Measurements from ENCODE around the gene ARSI. TPM values are rescaled to one million over a fixed set of nuclear protein-coding genes. Genes with fewer than 3 reads are reported as not detected.

The ARSI gene
- polyA plus RNA-seq, 2 of the 4 experiments (the other 2 are of a cell fraction), result 2.9 to 22.0 TPM

GRCh38 chr5:150254363-150254762 lies 48.3 kb downstream of the ARSI start:
- 56% methylated on average over 7 of the region's 7 CpGs for WGBS (ENCODE audit: missing lambda C conversion rate)
- H3K27ac ChIP-seq, result no peak overlapping the region
- ChIA-PET POLR2A (no interaction called here), CTCF (interaction anchor here (1.1 to 3.0 kb wide), 9 partner anchors 9 to 124 kb away, joined by 3 to 9 read pairs (median 4); no protein-coding TSS in a partner anchor)
- no peak overlapping the region for H3K4me3 ChIP-seq
- FAIRE-seq (no peak), DNase-seq (ENCODE audit: low read depth in 1 of 2, low spot score in 1 of 2) (no peak), ATAC-seq (no peak)
- H3K4me1 ChIP-seq, result no peaks in the 10 kb centered on the region
- H3K4me2 ChIP-seq, result no peak overlapping the region
- no peak for TF ChIP-seq POLR2A (IDR thresholded peaks at IDR 0.05; ENCODE audit: low read length)
- TF ChIP-seq RARB (CRISPR knock-in tag; IDR thresholded peaks at IDR 0.05), result no peak
- TF ChIP-seq, protein P1, sequence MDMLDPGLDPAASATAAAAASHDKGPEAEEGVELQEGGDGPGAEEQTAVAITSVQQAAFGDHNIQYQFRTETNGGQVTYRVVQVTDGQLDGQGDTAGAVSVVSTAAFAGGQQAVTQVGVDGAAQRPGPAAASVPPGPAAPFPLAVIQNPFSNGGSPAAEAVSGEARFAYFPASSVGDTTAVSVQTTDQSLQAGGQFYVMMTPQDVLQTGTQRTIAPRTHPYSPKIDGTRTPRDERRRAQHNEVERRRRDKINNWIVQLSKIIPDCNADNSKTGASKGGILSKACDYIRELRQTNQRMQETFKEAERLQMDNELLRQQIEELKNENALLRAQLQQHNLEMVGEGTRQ (IDR thresholded peaks at IDR 0.05), result no peak
- TF ChIP-seq BCL3 (IDR thresholded peaks at IDR 0.05), result no peak
- TF ChIP-seq ZFP36 (IDR thresholded peaks at IDR 0.05; ENCODE audit: borderline replicate concordance, partially characterized antibody), result no peak
- no peak for TF ChIP-seq PHF8 (IDR thresholded peaks at IDR 0.05; ENCODE audit: borderline replicate concordance, low read depth)
- TF ChIP-seq POLR2AphosphoS2 (conservative IDR thresholded peaks at IDR 0.05; ENCODE audit: low read length), result no peak
- no peak for TF ChIP-seq HEYL (CRISPR knock-in tag; IDR thresholded peaks at IDR 0.05)
- no peak for TF ChIP-seq TFCP2L1 (CRISPR knock-in tag; IDR thresholded peaks at IDR 0.05)
- no peak for TF ChIP-seq MAFK (IDR thresholded peaks at IDR 0.05; ENCODE audit: partially characterized antibody)
- TF ChIP-seq NR3C1 (IDR thresholded peaks at IDR 0.05), result no peak
- TF ChIP-seq EHMT2 (IDR thresholded peaks at IDR 0.05; ENCODE audit: low read depth), result no peak
- TF ChIP-seq FOSL2 (IDR thresholded peaks at IDR 0.05), result no peak
- no peak for TF ChIP-seq FOSL2 (CRISPR knock-in tag; IDR thresholded peaks at IDR 0.05)
- no peaks in the 10 kb centered on the region for H3K9me3 ChIP-seq

- H3K9me3 ChIP-seq, result no peaks in the 10 kb centered on the region
- ChIA-PET CTCF (interaction anchor here (0.8 to 3.0 kb wide), 8 partner anchors 11 to 416 kb away, joined by 3 to 9 read pairs (median 4); no protein-coding TSS in a partner anchor), POLR2A (no interaction called here)
- FAIRE-seq (no peak), DNase-seq (ENCODE audit: low read depth in 1 of 2, low spot score in 1 of 2) (no peak), ATAC-seq (peak in 1 of 2 experiments; percentile 33; a peak in 3 of 6 replicates)
- WGBS (ENCODE audit: missing lambda C conversion rate), result 80% methylated on average over 9 of the region's 10 CpGs
- H3K4me2 ChIP-seq, result no peak overlapping the region
- H3K4me1 ChIP-seq, result no peaks in the 10 kb centered on the region
- TF ChIP-seq, protein P2, sequence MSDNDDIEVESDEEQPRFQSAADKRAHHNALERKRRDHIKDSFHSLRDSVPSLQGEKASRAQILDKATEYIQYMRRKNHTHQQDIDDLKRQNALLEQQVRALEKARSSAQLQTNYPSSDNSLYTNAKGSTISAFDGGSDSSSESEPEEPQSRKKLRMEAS (IDR thresholded peaks at IDR 0.05), result no peak
- TF ChIP-seq CHD4 (IDR thresholded peaks at IDR 0.05; ENCODE audit: borderline replicate concordance) (no peak), MYC (IDR thresholded peaks at IDR 0.05; ENCODE audit: borderline replicate concordance, low read length) (no peak), REST (IDR thresholded peaks at IDR 0.05) (no peak), POLR2AphosphoS2 (conservative IDR thresholded peaks at IDR 0.05; ENCODE audit: low read length) (no peak), FOXS1 (CRISPR knock-in tag; IDR thresholded peaks at IDR 0.05) (no peak)
- TF ChIP-seq, protein P1 (IDR thresholded peaks at IDR 0.05), result no peak
- H3K27ac ChIP-seq, result no peak overlapping the region
- H3K4me3 ChIP-seq, result no peak overlapping the region
Observed at GRCh38 chr5:150253416-150254208, 49.1 kb downstream of the ARSI start.
